ENCODE measurements around the gene LMF2. TPM values are rescaled to one million over a fixed set of nuclear protein-coding genes. Genes with fewer than 3 reads are reported as not detected.

The LMF2 gene
- total RNA-seq, 1 experiment from 2014 or later: 56.9 TPM

DNA sequence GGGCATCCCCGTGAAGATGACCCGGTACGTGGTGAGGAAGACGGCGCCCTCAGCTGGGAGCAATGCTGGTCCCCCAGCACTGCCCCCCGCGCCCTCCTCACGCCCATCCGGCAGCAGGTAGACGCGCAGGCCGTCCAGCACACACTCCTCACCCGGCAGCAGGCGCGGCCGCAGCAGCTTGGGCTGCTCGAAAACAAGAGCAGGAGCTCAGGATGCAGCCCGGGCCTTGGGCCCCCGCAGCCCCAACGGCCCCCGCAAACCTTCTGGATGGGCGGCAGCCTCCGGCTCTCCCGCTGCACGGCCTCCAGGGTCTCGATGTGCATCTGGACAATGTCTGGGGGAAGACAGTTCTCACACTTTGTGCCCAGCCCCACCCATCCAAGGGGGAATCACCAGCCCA lies 46.0 kb downstream of the LMF2 start (continued):
- TF ChIP-seq TCF7L2 (IDR thresholded peaks at IDR 0.05; ENCODE audit: borderline replicate concordance, extremely low read depth, insufficient read depth, insufficient read length) (no peak), SIN3A (IDR thresholded peaks at IDR 0.05; ENCODE audit: low read depth) (no peak), RAD21 (IDR thresholded peaks at IDR 0.05; ENCODE audit: low read depth) (no peak), ZNF274 (IDR thresholded peaks at IDR 0.05; ENCODE audit: low read depth, low read length) (no peak), POLR2A (IDR thresholded peaks at IDR 0.05; ENCODE audit: borderline replicate concordance, extremely low read depth, insufficient read depth, insufficient read length) (no peak), ZFX (IDR thresholded peaks at IDR 0.05) (no peak)
- TF ChIP-seq, protein P1, sequence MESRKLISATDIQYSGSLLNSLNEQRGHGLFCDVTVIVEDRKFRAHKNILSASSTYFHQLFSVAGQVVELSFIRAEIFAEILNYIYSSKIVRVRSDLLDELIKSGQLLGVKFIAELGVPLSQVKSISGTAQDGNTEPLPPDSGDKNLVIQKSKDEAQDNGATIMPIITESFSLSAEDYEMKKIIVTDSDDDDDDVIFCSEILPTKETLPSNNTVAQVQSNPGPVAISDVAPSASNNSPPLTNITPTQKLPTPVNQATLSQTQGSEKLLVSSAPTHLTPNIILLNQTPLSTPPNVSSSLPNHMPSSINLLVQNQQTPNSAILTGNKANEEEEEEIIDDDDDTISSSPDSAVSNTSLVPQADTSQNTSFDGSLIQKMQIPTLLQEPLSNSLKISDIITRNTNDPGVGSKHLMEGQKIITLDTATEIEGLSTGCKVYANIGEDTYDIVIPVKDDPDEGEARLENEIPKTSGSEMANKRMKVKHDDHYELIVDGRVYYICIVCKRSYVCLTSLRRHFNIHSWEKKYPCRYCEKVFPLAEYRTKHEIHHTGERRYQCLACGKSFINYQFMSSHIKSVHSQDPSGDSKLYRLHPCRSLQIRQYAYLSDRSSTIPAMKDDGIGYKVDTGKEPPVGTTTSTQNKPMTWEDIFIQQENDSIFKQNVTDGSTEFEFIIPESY (IDR thresholded peaks at IDR 0.05; ENCODE audit: extremely low read depth, insufficient replicate concordance, low read length): no peak

DNA sequence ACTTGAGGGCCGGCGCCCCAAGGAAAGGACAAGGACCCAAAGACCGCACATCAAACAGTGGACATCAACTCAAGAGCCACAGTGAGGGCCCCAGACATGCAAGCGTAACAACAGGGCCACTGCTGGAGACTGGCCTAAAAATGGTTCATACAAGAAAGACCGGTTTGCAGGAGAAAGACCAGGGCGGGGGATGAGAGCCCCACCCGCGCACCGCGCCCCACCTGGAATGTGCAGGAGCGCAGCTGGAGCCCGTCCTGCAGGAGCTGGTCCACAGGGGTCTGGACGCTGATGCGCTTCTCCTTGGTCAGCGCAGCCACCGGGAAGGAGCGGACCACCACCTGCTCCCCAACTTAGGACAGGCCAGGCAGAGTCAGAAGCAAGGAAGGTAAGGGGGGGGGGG lies 46.6 kb downstream of the LMF2 start:
- no peak for TF ChIP-seq EGR1 (IDR thresholded peaks at IDR 0.05; ENCODE audit: low read depth)
- TF ChIP-seq ELF1 (IDR thresholded peaks at IDR 0.05; ENCODE audit: borderline replicate concordance, low read depth): no peak
- TF ChIP-seq, protein P2, sequence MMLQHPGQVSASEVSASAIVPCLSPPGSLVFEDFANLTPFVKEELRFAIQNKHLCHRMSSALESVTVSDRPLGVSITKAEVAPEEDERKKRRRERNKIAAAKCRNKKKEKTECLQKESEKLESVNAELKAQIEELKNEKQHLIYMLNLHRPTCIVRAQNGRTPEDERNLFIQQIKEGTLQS (IDR thresholded peaks at IDR 0.05): no peak
- TF ChIP-seq RAD21 (IDR thresholded peaks at IDR 0.05; ENCODE audit: low read depth): no peak
- TF ChIP-seq POLR2AphosphoS5 (IDR thresholded peaks at IDR 0.05; ENCODE audit: low read depth, low read length): no peak
- TF ChIP-seq FOSL1 (IDR thresholded peaks at IDR 0.05; ENCODE audit: low read depth): no peak
- TF ChIP-seq, protein P1 (IDR thresholded peaks at IDR 0.05; ENCODE audit: extremely low read depth, insufficient replicate concordance, low read length): no peak
- no peak for TF ChIP-seq ZNF274 (IDR thresholded peaks at IDR 0.05; ENCODE audit: low read depth, low read length)
- intact Hi-C loops (cut with micrococcal nuclease): no loop called here
- Histone ChIP-seq H3K4me1 (ENCODE audit: control insufficient read depth in 1 of 2, insufficient read depth in 2 of 2, low read length in 2 of 2) (no peaks in the 10 kb centered on the region), H3K79me2 (ENCODE audit: insufficient read depth, low read length) (no peaks in the 10 kb centered on the region), H3K27ac (ENCODE audit: low read depth, low read length) (no peak overlapping the region), H3K9me2 (ENCODE audit: insufficient read depth) (no peaks in the 10 kb centered on the region), H3K4me3 (replicated peaks in 1 of 2; ENCODE audit: low read depth in 1 of 2, low read length in 2 of 2) (no peak overlapping the region), H3K9ac (ENCODE audit: low read length) (no peak overlapping the region), H2AFZ (ENCODE audit: low read depth, low read length, poor library complexity, severe bottlenecking) (no peak overlapping the region), H3K4me2 (ENCODE audit: low read length) (no peak overlapping the region), H3K36me3 (ENCODE audit: control insufficient read depth in 1 of 2, insufficient read depth in 2 of 2, low read length in 2 of 2) (peaks cover 21 to 29% of the 10 kb centered on the region in 2 experiments; a peak in 3 of 4 replicates), H4K20me1 (ENCODE audit: insufficient read depth) (no peaks in the 10 kb centered on the region), H3K9me3 (ENCODE audit: control insufficient read depth in 1 of 2, insufficient read depth in 1 of 2, low read depth in 1 of 2, low read length in 2 of 2) (no peaks in the 10 kb centered on the region), H3K27me3 (ENCODE audit: insufficient read depth, low read length) (no peaks in the 10 kb centered on the region)
- BruUV-seq (replicated peaks): no TSS peak
- no peak for ATAC-seq
- no peak for DNase-seq (ENCODE audit: low read depth, low spot score)
- ChIA-PET POLR2A (no interaction called here), CTCF (interaction anchor here (1.3 kb wide), 1 partner anchor 24 kb away, joined by 3 read pairs; no protein-coding TSS in a partner anchor), RAD21 (ENCODE audit: low non-redundant PET in 1 of 2, low total read pairs in 2 of 2, uncharacterized antibody in 2 of 2, unreplicated experiment in 2 of 2) (no interaction called here)
